ENCODE measurements around the gene BTN2A1.

DNA sequence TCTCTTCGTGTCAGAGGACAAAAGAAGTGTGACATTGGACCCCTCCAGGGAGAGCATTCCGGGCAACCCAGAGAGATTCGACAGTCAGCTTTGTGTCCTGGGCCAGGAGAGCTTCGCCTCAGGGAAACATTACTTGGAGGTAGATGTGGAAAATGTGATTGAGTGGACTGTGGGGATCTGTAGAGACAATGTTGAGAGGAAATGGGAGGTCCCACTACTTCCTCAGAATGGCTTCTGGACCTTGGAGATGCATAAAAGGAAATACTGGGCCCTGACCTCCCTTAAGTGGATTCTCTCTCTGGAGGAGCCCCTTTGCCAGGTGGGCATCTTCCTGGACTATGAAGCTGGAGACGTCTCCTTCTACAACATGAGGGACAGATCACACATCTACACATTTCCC, 27.0 kb upstream of the BTN2A1 start:
- TF ChIP-seq, protein P1, sequence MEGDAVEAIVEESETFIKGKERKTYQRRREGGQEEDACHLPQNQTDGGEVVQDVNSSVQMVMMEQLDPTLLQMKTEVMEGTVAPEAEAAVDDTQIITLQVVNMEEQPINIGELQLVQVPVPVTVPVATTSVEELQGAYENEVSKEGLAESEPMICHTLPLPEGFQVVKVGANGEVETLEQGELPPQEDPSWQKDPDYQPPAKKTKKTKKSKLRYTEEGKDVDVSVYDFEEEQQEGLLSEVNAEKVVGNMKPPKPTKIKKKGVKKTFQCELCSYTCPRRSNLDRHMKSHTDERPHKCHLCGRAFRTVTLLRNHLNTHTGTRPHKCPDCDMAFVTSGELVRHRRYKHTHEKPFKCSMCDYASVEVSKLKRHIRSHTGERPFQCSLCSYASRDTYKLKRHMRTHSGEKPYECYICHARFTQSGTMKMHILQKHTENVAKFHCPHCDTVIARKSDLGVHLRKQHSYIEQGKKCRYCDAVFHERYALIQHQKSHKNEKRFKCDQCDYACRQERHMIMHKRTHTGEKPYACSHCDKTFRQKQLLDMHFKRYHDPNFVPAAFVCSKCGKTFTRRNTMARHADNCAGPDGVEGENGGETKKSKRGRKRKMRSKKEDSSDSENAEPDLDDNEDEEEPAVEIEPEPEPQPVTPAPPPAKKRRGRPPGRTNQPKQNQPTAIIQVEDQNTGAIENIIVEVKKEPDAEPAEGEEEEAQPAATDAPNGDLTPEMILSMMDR (IDR thresholded peaks at IDR 0.05), result no peak
- TF ChIP-seq POLR2A (IDR thresholded peaks at IDR 0.05) (no peak), POLR2AphosphoS5 (IDR thresholded peaks at IDR 0.05) (no peak)
